Activated naive CD8-positive, alpha-beta T cell treated with anti-CD3 and anti-CD28 coated beads for 36 hours (primary cell): ENCODE results near the gene UNC119. TPM values are rescaled to one million over a fixed set of nuclear protein-coding genes. Genes with fewer than 3 reads are reported as not detected.

Experiments used
- DNase-seq: peaks from one replicate; pipeline ENCODE4 v3.0.0; 2021
- H3K27ac Mint-ChIP-seq: one replicate; pipeline ENCODE4 v1.8.0; 2022; ENCODE audit warnings: mild to moderate bottlenecking, moderate library complexity, mixed read lengths
- H3K27me3 Mint-ChIP-seq: one replicate; pipeline ENCODE4 v1.8.0; 2022; ENCODE audit warnings: mild to moderate bottlenecking, mixed read lengths
- H3K36me3 Mint-ChIP-seq: one replicate; pipeline ENCODE4 v1.8.0; 2021; ENCODE audit warnings: mild to moderate bottlenecking, mixed read lengths
- H3K4me1 Mint-ChIP-seq: one replicate; pipeline ENCODE4 v1.8.0; 2021; ENCODE audit warnings: mixed read lengths
- H3K4me3 Mint-ChIP-seq: one replicate; pipeline ENCODE4 v1.8.0; 2022; ENCODE audit warnings: mild to moderate bottlenecking, moderate library complexity, mixed read lengths
- H3K9me3 Mint-ChIP-seq: one replicate; pipeline ENCODE4 v1.8.0; 2022; ENCODE audit warnings: mixed read lengths
- total RNA-seq, 2 experiments: library from RNA; stranded (reverse); gene quantifications; one replicate each; pipeline ENCODE4 v1.2.3, GENCODE V29; 2021

UNC119 gene
- total RNA-seq, 2 experiments from 2014 or later = 31.5 to 34.3 TPM

DNA sequence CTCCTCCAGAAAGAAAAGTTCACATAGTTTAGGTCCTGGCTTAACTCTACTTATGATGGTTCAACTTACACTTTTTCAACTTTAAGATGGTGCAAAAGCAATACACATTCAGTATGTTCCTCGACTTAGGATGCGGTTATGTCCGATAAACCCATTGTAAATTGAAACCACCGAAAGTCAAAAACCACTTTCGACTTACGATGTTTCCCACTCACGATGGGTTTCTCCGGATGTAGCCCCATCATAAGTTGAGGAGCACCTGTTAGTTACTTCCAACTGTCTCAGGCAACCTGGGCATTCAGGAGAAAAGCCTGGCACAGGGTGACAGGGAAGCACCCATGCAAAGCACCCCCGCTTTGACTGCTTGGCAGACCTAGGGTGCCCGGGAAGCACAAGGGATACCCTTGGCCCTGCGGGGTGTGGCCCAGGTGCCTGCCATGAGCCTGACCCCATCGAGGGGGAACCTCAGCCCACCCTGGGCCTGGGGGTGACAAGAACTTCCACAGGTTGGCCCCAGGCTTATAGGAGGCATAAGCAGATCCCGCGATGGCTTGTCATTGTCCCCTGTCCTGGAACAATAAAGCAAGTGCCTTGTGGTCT is 14.0 kb downstream of the UNC119 start:
- Mint-ChIP-seq H3K9me3 (no peaks in the 10 kb centered on the region), H3K4me1 (no peaks in the 10 kb centered on the region), H3K36me3 (no peaks in the 10 kb centered on the region), H3K27ac (no peak overlapping the region), H3K4me3 (no peak overlapping the region), H3K27me3 (no peaks in the 10 kb centered on the region)
- no peak for DNase-seq

DNA sequence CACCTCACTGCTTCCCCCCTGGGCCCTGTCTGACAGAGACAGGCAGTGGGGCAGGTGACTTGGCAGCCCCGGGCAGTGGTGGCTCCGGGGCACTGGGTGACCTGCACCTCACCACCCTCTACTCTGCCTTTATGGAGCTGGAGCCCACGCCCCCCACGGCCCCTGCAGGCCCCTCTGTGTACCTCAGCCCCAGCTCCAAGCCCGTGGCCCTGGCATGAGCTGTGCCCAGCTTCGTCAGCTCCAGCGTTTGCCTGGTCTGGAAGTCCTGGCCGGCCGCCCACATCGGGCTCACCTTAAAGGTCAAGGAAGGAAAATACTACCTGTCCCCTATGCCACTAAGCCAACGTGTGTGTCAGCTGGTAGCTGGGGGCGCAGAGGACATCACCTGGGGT is 15.2 kb downstream of the UNC119 start:
- DNase-seq = no peak
- Mint-ChIP-seq H3K4me3 (no peak overlapping the region), H3K36me3 (no peaks in the 10 kb centered on the region), H3K27me3 (no peaks in the 10 kb centered on the region), H3K9me3 (no peaks in the 10 kb centered on the region), H3K4me1 (no peaks in the 10 kb centered on the region), H3K27ac (no peak overlapping the region)

DNA sequence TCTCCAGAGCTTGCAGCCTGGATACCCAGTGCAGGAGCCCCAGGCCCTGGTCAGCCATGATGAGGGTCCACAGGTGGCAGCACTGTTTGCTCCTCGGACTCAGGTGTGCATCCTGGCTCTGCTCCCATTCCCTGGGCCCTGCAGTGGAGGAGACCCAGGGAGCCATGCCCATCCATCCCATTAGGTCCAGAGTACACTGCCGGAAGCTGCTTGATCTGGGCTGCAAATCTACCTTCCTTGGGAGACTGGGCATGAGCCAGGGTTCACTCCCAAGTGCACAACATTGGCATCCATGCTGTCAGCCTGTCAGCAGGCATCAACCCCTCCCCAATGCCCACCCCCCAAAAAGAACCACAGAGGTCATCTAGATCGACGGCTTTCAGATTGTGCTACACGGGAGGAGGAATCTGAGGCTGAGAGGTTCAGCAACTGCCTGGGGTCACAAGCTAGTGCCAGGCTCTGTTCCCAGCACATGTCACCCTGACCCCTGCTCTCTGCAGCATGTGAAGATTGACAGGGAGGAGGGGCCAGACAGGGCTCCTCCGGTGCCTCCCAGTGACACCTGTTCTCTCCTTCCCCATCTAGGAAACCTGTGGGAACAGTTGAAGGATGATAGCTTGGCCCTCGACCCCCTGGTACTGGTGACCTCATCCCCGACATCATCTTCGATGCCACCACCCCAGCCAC is 15.7 kb downstream of the UNC119 start:
- H3K9me3 Mint-ChIP-seq = no peaks in the 10 kb centered on the region
- H3K27me3 Mint-ChIP-seq = no peaks in the 10 kb centered on the region

GRCh38 chr17:28534740-28535375 is 17.6 kb downstream of the UNC119 start:
- Mint-ChIP-seq H3K27me3 (no peaks in the 10 kb centered on the region), H3K9me3 (no peaks in the 10 kb centered on the region), H3K4me1 (no peaks in the 10 kb centered on the region), H3K36me3 (no peaks in the 10 kb centered on the region), H3K27ac (no peak overlapping the region), H3K4me3 (no peak overlapping the region)
- no peak for DNase-seq

More for the DNA sequence above, 15.7 kb downstream of the UNC119 start:
- no peaks in the 10 kb centered on the region for H3K36me3 Mint-ChIP-seq
- H3K4me3 Mint-ChIP-seq = no peak overlapping the region
- H3K27ac Mint-ChIP-seq = no peak overlapping the region
- no peaks in the 10 kb centered on the region for H3K4me1 Mint-ChIP-seq
- DNase-seq = no peak

DNA sequence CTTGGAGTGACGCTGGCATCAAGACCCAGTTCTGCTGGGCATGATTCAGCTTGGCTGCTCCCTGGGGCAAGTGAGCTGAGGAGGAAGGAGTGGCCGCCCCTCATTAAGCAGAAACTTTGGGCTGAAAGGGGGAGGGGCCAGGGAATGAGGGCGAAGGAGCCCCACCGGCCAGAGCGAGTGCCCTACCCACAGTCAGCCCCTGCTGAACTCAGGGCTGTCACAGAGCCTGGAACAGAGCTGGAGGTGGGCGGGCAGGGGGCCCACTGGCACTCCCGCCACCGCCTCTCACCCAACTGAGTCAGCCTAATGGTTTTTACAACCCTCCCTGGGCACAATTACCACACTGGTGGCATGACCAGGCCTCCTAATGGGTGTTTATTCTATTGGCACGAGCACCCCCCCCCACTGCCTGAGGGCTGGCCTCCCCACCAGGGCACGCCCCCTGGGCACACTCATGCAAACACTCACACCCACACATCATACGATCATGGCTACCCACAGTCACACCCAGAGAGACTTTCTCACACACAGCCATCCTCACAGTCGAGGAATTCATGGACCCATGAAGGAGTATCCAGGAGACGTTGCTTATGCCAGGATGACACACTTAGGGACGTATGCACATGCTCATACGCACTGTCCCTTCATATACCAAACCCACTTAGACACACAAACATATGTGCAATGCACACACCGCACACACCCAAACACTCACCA is 19.2 kb downstream of the UNC119 start:
- Mint-ChIP-seq H3K4me3 (no peak overlapping the region), H3K9me3 (no peaks in the 10 kb centered on the region), H3K27ac (no peak overlapping the region), H3K4me1 (no peaks in the 10 kb centered on the region), H3K27me3 (no peaks in the 10 kb centered on the region), H3K36me3 (no peaks in the 10 kb centered on the region)
- no peak for DNase-seq

DNA sequence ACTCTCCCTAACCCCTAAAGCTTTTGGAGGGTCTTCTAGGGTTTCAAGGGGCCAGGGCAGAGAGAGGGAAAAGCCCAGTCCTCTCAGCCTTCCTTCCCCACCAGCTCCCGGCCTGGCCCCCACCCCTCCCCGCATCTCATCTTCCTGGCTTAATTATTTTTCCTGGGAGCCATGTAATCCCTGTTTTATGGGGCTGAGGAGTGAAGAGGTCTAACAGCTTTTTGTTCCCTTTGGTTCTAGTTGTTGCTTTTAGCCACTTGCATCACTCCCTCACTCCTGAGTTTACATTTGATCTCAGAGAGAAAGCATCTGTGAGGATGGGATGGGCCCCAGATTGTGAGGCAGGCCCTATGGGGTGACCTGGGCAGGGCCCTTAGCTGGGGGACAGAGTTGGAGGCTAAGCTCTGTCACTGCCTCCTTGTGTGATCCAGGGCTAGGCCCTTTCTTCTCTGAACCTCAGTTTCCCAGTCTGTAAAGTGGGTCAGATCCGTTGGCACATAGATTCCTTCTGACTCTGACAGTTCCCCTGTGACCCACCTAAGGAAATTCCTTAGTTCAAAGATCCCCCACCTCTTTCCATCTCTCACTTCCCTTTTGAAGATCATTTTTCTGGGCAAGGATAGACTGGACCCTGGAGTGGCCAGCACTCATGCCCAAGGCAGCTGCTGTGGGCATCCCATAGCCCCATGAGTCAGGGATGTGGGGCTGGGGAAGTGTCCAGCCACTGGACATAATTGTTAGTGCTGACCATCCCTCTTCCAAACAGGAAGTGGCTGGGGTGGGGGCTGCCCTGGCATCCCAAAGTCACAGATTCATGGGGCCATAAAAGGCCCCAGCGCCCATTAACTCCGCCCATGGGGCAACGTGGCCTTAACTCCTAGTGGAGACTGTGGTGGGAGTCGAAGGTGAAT is 20.1 kb downstream of the UNC119 start:
- Mint-ChIP-seq H3K27ac (no peak overlapping the region), H3K36me3 (no peaks in the 10 kb centered on the region), H3K27me3 (no peaks in the 10 kb centered on the region), H3K4me3 (no peak overlapping the region), H3K4me1 (no peaks in the 10 kb centered on the region), H3K9me3 (no peaks in the 10 kb centered on the region)
- no peak for DNase-seq

- no peak overlapping the region for H3K4me3 Mint-ChIP-seq
- no peaks in the 10 kb centered on the region for H3K27me3 Mint-ChIP-seq
- no peaks in the 10 kb centered on the region for H3K4me1 Mint-ChIP-seq
- H3K27ac Mint-ChIP-seq = no peak overlapping the region
- no peaks in the 10 kb centered on the region for H3K36me3 Mint-ChIP-seq
- H3K9me3 Mint-ChIP-seq = no peaks in the 10 kb centered on the region
- no peak for DNase-seq
Observed at GRCh38 chr17:28530926-28531325, 21.5 kb downstream of the UNC119 start.

- DNase-seq = no peak
- no peaks in the 10 kb centered on the region for H3K36me3 Mint-ChIP-seq
- no peaks in the 10 kb centered on the region for H3K9me3 Mint-ChIP-seq
- no peak overlapping the region for H3K4me3 Mint-ChIP-seq
- H3K27me3 Mint-ChIP-seq = no peaks in the 10 kb centered on the region
- H3K4me1 Mint-ChIP-seq = no peaks in the 10 kb centered on the region
- H3K27ac Mint-ChIP-seq = no peak overlapping the region
Observed at GRCh38 chr17:28530250-28530649, 22.2 kb downstream of the UNC119 start.

DNA sequence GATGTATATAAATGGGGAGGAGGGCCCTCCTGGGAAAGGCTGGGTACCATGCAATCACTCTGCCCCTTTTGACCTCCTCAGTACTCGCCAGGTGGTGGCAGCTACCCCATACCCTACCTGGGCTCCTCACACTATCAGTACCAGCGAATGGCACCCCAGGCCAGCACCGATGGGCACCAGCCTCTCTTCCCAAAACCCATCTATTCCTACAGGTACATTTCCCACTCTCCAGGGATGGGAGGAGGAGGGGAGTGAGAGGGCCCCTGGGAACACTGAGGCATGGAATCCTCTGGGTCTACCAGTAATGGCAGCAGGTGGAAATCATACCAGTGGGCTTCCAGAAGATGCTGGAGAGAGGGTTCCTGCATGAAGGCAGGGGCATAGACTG is 23.4 kb downstream of the UNC119 start:
- no peak for DNase-seq
- no peak overlapping the region for H3K27ac Mint-ChIP-seq
- H3K9me3 Mint-ChIP-seq = no peaks in the 10 kb centered on the region
- no peak overlapping the region for H3K4me3 Mint-ChIP-seq
- no peaks in the 10 kb centered on the region for H3K4me1 Mint-ChIP-seq
- H3K36me3 Mint-ChIP-seq = no peaks in the 10 kb centered on the region
- no peaks in the 10 kb centered on the region for H3K27me3 Mint-ChIP-seq

DNA sequence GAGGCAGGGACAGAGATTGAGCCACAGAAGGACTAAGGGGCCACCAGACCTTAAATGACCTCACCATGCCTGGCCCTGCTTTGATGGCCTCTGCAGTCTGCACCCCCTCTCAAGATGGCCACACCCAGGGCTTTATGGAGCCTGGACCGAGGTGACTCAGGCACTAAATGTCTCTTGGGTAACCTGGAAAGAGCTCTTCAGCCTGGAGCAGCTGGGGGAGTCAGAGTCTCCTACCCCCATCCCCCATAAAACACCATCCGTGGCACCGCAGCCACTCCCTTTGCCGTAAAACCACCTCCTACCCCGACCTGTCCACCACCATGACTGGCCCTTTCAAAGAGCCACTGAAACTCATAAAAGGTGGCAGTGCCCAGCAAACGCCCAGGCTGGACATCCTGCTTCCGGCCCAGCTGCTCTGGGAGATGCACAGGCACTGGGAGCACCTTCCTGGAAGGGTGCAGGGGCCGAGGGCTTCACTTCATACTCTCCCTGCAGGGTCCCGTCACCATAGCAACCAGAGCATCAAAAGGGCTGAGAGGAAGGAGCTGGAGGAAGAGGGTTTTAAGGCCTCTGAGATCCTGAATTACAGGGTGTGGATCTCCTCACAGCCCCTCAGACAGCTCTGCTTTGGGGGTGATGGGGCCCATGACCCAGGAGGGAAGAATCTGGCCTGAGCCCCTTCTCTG is 24.0 kb downstream of the UNC119 start:
- H3K4me1 Mint-ChIP-seq = no peaks in the 10 kb centered on the region
- no peaks in the 10 kb centered on the region for H3K36me3 Mint-ChIP-seq
- no peak overlapping the region for H3K4me3 Mint-ChIP-seq
- H3K27me3 Mint-ChIP-seq = no peaks in the 10 kb centered on the region
- H3K9me3 Mint-ChIP-seq = no peaks in the 10 kb centered on the region
- DNase-seq = no peak
- no peak overlapping the region for H3K27ac Mint-ChIP-seq

DNA sequence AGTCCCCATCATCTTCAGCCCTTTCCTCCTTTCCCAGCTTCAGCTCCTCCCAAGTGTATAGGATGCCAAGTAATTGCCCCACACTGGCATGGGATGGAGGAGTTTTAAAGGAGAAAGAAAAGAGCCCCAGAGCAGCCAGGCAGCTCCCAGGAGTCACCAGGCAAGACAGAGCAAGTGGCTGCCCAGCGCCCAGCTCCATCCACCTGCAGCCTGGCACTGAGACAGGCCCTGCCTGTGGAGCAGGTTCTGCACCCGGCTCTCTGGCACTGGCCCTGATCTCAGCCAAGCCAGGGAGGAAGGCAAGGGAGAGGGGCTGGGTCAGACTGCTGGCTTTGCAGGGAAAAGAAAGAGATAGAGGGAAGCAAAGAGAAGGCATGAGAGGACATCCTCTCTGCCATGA is 24.6 kb downstream of the UNC119 start:
- no peak for DNase-seq
- H3K4me1 Mint-ChIP-seq = no peaks in the 10 kb centered on the region
- H3K27me3 Mint-ChIP-seq = no peaks in the 10 kb centered on the region
- H3K9me3 Mint-ChIP-seq = no peaks in the 10 kb centered on the region
- no peak overlapping the region for H3K27ac Mint-ChIP-seq
- H3K36me3 Mint-ChIP-seq = no peaks in the 10 kb centered on the region
- no peak overlapping the region for H3K4me3 Mint-ChIP-seq

- H3K4me1 Mint-ChIP-seq = no peaks in the 10 kb centered on the region
- H3K36me3 Mint-ChIP-seq = no peaks in the 10 kb centered on the region
- H3K27ac Mint-ChIP-seq = no peak overlapping the region
- no peak for DNase-seq
- H3K27me3 Mint-ChIP-seq = no peaks in the 10 kb centered on the region
- H3K9me3 Mint-ChIP-seq = no peaks in the 10 kb centered on the region
- H3K4me3 Mint-ChIP-seq = no peak overlapping the region
Observed at GRCh38 chr17:28527181-28527681, 25.2 kb downstream of the UNC119 start.

DNA sequence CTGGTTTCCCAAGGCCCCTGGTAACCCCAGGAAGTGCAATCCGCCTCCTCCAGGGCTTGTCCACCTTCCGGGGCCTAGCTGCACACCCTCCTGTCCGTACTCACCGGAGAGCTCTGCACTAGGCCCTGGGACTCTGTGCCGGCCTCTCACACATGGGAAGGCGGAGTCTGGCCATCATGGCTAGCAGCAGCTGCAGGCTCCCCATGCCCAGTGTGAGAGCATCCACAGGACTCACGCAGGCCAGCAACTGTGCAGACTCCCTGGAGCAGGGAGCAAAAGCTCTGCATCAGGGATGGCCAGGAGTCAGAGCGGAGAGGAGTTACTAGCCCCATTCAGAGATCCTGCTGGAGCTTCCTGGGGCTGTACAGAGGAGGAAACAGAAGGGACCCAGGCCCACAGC is 26.0 kb downstream of the UNC119 start:
- H3K27me3 Mint-ChIP-seq = no peaks in the 10 kb centered on the region
- H3K4me1 Mint-ChIP-seq = no peaks in the 10 kb centered on the region
- DNase-seq = no peak
- H3K9me3 Mint-ChIP-seq = no peaks in the 10 kb centered on the region
- no peaks in the 10 kb centered on the region for H3K36me3 Mint-ChIP-seq
- no peak overlapping the region for H3K4me3 Mint-ChIP-seq
- H3K27ac Mint-ChIP-seq = no peak overlapping the region
